ENCODE results near the gene RAB9A.

RAB9A gene

GRCh38 chrX:13752141-13752540 lies 63.2 kb downstream of the RAB9A start:
- DNase-seq: no peak

GRCh38 chrX:13752646-13753045 lies 63.7 kb downstream of the RAB9A start:
- no peak for DNase-seq

GRCh38 chrX:13754765-13755164 lies 65.8 kb downstream of the RAB9A start:
- DNase-seq: peak; percentile 58 to 66

- no peak for DNase-seq
These were observed 66.3 kb downstream of the RAB9A start for GRCh38 chrX:13755254-13755653.

GRCh38 chrX:13756381-13756780 lies 67.5 kb downstream of the RAB9A start:
- no peak for DNase-seq

GRCh38 chrX:13759152-13759718 lies 70.3 kb downstream of the RAB9A start:
- peak in 1 of 2 experiments; percentile 10 for DNase-seq
